ENCODE data around the gene SHROOM1.

GRCh38 chr5:132827943-132828673 is 2.3 kb downstream of the SHROOM1 start:
- no peak for TF ChIP-seq REST (IDR thresholded peaks at IDR 0.05; ENCODE audit: low read depth)
- TF ChIP-seq TAF1 (IDR thresholded peaks at IDR 0.05; ENCODE audit: low read depth): no peak
- TF ChIP-seq EP300 (IDR thresholded peaks at IDR 0.05; ENCODE audit: borderline replicate concordance): no peak
- TF ChIP-seq CREB1 (IDR thresholded peaks at IDR 0.05; ENCODE audit: low read depth): no peak
- TF ChIP-seq FOXM1 (IDR thresholded peaks at IDR 0.05; ENCODE audit: borderline replicate concordance, low read depth): no peak
- TF ChIP-seq RAD21 (IDR thresholded peaks at IDR 0.05; ENCODE audit: low read depth): no peak
- no peak for TF ChIP-seq TEAD4 (IDR thresholded peaks at IDR 0.05)
- no peak for TF ChIP-seq MAX (IDR thresholded peaks at IDR 0.05)
- no peak for TF ChIP-seq CEBPB (IDR thresholded peaks at IDR 0.05)
- TF ChIP-seq YY1 (IDR thresholded peaks at IDR 0.05; ENCODE audit: low read depth): no peak
- TF ChIP-seq USF1 (IDR thresholded peaks at IDR 0.05): no peak
- no peak for TF ChIP-seq ZBTB7A (IDR thresholded peaks at IDR 0.05; ENCODE audit: low read depth)
- TF ChIP-seq NFIC (IDR thresholded peaks at IDR 0.05): no peak
- no peak for TF ChIP-seq TCF12 (IDR thresholded peaks at IDR 0.05; ENCODE audit: low read depth)

Data from Ishikawa (cell line).